CD4-positive, alpha-beta T cell treated with Interleukin-4 for 4 hours (primary cell): ENCODE data around the gene IFIH1.

ENCODE experiments used
- DNase-seq: peaks from one replicate; pipeline ENCODE4 v3.0.0-alpha.2; 2020

Gene IFIH1

GRCh38 chr2:162256591-162256991, 61.9 kb downstream of the IFIH1 start:
- no peak for DNase-seq

- DNase-seq: no peak
These were observed 64.1 kb downstream of the IFIH1 start for GRCh38 chr2:162254236-162254871.

- no peak for DNase-seq
These were observed 65.0 kb downstream of the IFIH1 start for GRCh38 chr2:162253435-162253834.

- DNase-seq: no peak
These were observed 66.3 kb downstream of the IFIH1 start for GRCh38 chr2:162252153-162252552.

- DNase-seq: no peak
These were observed 72.7 kb downstream of the IFIH1 start for GRCh38 chr2:162245781-162246180.

- DNase-seq: no peak
These were observed 73.4 kb downstream of the IFIH1 start for GRCh38 chr2:162245061-162245460.

- DNase-seq: no peak
These were observed 73.9 kb downstream of the IFIH1 start for GRCh38 chr2:162244541-162245031.

- DNase-seq: no peak
These were observed 74.8 kb downstream of the IFIH1 start for GRCh38 chr2:162243715-162244114.

GRCh38 chr2:162243294-162243693, 75.2 kb downstream of the IFIH1 start, which contains the start of gene FAP:
FAP (minus strand) TSS chr2:162243445; CDS start chr2:162243327, 118 bp downstream.
- no peak for DNase-seq

GRCh38 chr2:162242586-162243280, 75.8 kb downstream of the IFIH1 start:
- DNase-seq: no peak

- DNase-seq: no peak
These were observed 76.9 kb downstream of the IFIH1 start for GRCh38 chr2:162241571-162241970.

- DNase-seq: no peak
These were observed 83.6 kb downstream of the IFIH1 start for GRCh38 chr2:162234620-162235462.

- DNase-seq: no peak
These were observed 85.3 kb downstream of the IFIH1 start for GRCh38 chr2:162233197-162233596.

- DNase-seq: no peak
These were observed 85.8 kb downstream of the IFIH1 start for GRCh38 chr2:162232671-162233070.

- no peak for DNase-seq
These were observed 86.5 kb downstream of the IFIH1 start for GRCh38 chr2:162232027-162232426.

GRCh38 chr2:162230761-162231160, 87.7 kb downstream of the IFIH1 start:
- no peak for DNase-seq

GRCh38 chr2:162226836-162227235, 91.6 kb downstream of the IFIH1 start:
- DNase-seq: no peak

GRCh38 chr2:162221064-162221463, 97.4 kb downstream of the IFIH1 start:
- peak; percentile 62 for DNase-seq

- no peak for DNase-seq
These were observed 98.1 kb downstream of the IFIH1 start for GRCh38 chr2:162220368-162220767.

- no peak for DNase-seq
These were observed 99.1 kb downstream of the IFIH1 start for GRCh38 chr2:162219426-162219825.

GRCh38 chr2:162217598-162217997, 100.9 kb downstream of the IFIH1 start:
- DNase-seq: no peak
